Umbilical cord (tissue), 2 donors: ENCODE results near the gene PIGB. TPM values are rescaled to one million over a fixed set of nuclear protein-coding genes. Genes with fewer than 3 reads are reported as not detected.
A peak's percentile ranks its signal among the peaks of the same experiment; 100 is the strongest.
"Not testable (repeated sequence)": the region's sequence is repeated elsewhere in the genome, so short reads cannot be mapped to it uniquely, and the experiment has no call there.

Source experiments
- DNase-seq: peaks from one replicate; pipeline ENCODE4 v3.0.0-alpha.2; 2015; ENCODE audit warnings: low spot score
- total RNA-seq: library from RNA; depleted of rRNA; stranded (reverse); fragments of >200 nt; gene quantifications from one replicate; pipeline ENCODE4 v1.2.3, GENCODE V29; 2014; ENCODE audit warnings: low replicate concordance; ENCODE audit not compliant: insufficient read depth

The PIGB gene
- total RNA-seq, 1 donor from 2014 or later = 14.7 TPM

- no peak for DNase-seq
These were observed 21.7 kb upstream of the PIGB start for GRCh38 chr15:55297315-55297714.

GRCh38 chr15:55302801-55303200 lies 16.2 kb upstream of the PIGB start:
- not testable (repeated sequence) for DNase-seq

DNA sequence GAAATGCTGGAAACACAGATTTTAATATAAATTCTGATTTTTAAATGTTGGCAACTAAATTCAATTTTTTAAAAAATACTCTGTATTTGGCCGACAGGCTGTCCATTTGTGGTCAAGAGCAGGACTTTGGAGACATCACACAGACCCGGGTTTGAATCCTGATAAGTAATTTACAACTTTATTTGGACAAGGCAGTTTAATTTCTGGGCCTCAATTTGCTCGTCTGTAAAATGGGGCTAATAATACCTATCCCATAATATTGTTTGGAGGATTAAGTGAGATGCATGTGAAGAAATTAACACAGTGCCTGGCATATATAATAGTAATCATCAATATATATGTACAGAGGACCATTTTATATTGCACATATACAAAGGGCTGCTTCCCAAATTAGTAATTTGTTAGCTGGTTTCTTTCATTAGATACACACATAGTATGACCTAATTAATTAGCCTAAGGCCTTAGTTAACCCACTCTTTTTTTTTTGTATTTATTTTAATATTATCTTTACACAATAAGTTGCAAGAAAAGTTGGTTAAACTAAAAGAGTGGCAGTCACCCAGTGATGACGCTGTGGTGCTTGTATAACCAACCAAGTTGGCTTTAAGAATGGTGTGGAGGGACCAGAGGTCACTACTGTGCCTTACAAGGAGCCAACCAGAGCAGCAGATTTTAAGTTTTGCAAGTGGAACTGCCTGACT lies 665 bp downstream of the PIGB start:
- DNase-seq = no peak

- DNase-seq = no peak
These were observed 1.2 kb downstream of the PIGB start for GRCh38 chr15:55320238-55320550.

GRCh38 chr15:55320963-55321362 lies 1.9 kb downstream of the PIGB start:
- no peak for DNase-seq

- no peak for DNase-seq
These were observed 3.4 kb downstream of the PIGB start for GRCh38 chr15:55322467-55322866.

DNA sequence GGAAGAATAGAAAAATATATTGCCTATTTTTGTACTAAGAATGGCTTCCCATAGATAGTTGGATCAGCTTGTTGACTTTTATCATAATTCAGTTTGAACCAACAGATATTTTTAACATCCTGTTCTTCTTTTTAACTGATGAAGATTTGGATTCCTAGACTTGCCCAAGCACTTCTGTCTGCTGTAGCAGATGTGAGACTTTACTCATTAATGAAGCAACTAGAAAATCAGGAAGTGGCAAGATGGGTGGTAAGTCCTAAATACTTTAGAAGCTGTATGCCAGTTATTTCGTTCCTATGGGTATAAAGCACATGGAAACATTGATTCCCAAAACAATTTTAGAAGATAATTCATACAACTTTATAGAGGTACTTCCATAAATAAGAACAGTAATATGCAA lies 8.4 kb downstream of the PIGB start:
- DNase-seq = no peak

- no peak for DNase-seq
These were observed 15.3 kb downstream of the PIGB start for GRCh38 chr15:55334371-55334770.

GRCh38 chr15:55334997-55335396 lies 16.0 kb downstream of the PIGB start:
- DNase-seq = no peak

GRCh38 chr15:55337160-55337559 lies 18.1 kb downstream of the PIGB start:
- DNase-seq = no peak

DNA sequence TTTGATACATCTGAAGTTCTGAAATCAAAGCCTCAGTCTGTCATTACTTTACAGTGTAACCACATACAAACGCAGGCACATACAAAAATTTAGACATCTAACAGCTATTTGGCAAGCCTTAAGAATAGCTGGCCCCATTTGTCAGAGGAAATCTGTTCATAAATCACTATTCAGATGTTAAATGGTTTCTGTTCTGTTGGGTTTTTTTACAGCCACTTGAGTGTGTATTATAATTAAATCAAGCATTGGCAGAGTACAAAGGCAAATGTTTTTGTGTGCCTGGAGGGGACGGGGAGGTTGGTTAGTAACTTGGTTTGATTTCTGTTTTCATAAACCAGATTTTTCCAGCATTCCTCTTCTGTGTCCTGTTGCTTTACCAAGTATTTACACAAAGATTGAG lies 24.1 kb downstream of the PIGB start:
- DNase-seq = peak; percentile 11

DNA sequence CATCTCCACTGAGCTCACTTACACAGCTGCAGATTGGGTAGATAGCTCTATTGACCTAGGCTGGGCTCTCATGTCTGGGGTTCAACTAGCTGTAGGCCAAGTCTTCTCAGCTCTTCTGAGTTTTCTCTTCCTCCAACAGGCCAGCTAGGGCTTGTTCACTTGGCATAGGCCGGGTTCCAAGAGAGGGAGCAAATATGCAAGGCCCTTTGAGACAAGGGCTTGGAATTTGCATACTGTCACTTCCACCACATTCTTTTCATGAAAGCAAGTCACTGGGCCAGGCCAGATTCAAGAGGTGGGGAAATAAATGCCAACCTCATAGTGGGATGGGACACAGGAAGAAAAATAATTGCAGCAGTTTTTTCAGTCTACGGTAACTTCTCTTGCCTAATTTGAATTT lies 25.2 kb downstream of the PIGB start:
- DNase-seq = no peak

- DNase-seq = no peak
These were observed 29.3 kb downstream of the PIGB start for GRCh38 chr15:55348281-55348778.

DNA sequence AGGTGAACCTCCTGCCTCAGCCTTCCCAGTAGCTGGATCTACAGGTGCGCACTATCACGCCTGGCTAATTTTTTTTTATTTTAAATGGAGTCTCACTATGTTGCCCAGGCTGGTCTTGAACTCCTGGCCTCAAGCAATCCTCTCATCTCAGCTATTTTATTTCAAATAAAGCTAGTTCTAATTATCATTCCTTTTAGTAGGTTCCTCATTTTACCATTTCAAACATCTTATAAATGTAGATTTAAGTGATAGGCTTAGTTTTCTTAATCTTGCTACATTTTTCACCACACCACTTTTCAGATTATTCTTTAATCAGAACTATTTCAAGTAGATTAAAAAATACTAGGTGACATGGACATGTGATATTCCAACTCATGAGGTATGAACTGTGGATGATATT lies 30.3 kb downstream of the PIGB start:
- no peak for DNase-seq

DNA sequence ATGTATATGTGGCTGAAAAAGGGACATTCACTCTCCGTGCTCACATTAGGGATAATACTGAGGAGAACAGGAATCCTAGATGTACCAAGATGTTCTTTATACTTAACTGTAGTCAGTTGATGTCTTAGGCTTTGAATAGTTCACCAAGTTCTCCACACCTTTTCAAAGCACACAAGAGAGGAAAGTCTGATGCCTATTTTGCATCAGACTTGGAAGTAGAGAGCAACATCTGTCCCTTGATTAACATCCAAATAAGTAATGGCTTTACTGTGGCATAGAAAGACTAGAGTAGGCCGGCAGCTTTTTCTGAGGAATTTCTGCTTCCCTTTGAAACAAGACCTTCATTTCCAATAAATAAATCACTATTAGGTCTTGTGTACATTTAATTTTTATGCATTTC lies 34.0 kb downstream of the PIGB start:
- no peak for DNase-seq

DNA sequence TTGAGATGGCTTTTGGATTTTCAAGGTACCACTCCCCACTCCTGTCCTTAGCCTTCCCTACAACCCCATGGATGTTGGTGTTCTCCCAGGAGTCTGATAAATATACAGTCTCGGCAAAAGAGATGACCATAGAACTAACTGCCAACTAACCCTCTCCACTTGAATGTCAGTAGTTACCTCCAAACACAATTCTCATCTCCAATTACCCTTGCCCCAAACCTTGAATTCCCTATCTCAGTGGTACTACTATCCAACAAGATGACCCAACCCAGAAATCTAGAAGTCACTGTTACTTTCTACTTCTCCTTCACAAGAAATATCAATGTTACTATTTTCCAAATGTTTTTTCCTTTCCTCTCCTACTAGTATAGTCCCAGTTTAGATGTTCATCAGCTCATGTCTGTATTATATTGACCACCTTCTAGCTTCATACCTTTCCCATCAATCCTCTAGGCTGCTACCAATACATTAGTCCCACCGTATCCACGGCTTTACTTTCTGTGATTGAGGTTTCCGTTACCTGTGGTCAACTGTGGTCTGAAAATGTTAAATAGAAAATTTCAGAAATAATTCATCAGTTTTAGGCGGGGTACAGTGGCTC lies 38.1 kb downstream of the PIGB start:
- no peak for DNase-seq

DNA sequence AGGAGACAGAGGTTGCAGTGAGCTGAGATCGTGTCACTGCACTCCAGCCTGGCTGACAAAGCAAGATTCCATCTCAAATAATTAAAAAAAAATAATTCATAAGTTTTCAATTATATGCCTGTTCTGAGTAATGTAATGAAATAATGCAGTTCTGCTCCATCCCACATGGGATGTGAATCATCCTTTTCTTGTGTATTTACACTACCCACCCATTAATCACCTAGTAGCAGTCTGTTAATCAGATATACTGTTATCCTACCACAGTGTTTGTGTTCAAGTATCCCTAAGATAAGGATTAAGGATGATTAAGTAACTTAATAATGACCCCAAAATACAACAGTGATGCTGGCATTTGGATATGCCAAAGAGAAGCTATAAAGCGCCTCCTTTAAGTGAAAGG lies 38.8 kb downstream of the PIGB start:
- DNase-seq = no peak

DNA sequence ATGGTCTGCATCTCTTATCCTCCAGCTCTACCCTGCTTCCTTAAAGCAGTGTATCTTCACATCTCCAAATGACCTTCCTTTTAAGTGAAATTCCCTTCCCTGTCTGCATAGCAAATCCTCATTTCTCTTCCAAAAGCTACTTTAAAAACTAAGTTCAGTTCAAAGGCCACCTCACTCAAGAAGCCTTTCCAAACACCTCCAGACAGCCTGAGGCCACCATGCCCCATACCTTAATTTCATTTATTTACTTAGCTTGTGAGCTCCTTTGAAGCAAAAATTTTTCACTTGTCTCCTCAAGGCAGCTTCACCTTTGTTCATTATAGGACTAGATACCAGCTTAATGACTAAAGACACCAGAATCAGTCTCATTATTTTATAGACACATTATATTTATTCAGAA lies 39.4 kb downstream of the PIGB start:
- no peak for DNase-seq

- DNase-seq = no peak
These were observed 41.2 kb downstream of the PIGB start for GRCh38 chr15:55360256-55360655.

DNA sequence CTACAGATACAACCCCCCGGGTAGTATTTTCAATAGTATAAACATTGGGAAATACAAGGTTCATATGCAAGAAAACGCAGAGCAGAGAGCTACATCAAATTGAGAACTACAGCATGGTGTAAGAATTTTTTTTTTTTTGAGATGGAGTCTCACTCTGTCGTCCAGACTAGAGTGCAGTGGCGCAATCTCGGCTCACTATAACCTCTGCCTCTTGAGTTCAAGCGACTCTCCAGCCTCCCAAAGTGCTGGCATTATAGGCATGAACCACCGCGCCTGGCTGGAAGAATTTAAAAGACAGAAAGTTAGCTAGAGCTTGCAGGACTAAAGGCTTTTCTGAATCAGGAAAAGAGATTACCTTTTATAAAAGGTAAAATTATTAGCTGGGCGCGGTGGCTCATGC lies 42.0 kb downstream of the PIGB start:
- no peak for DNase-seq

DNA sequence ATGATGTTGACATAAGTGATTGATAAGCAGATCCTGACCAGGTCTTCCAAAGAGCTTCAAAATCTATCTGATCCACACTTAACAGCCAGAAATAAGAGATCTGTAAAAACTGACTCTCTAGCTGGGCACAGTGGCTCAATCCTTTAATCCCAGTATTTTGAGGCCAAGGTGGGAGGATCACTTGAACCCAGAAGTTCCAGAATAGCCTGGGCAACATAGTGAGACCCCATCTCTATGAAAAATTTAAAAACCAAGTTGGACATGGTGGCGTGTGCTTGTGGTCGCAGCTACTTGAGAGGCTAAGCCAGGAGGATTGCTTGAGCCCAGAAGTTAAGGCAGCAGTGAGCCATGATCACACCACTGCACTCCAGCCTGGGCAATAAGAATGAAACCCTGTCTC lies 43.6 kb downstream of the PIGB start:
- DNase-seq = no peak

GRCh38 chr15:55366981-55367380 lies 48.0 kb downstream of the PIGB start:
- no peak for DNase-seq

DNA sequence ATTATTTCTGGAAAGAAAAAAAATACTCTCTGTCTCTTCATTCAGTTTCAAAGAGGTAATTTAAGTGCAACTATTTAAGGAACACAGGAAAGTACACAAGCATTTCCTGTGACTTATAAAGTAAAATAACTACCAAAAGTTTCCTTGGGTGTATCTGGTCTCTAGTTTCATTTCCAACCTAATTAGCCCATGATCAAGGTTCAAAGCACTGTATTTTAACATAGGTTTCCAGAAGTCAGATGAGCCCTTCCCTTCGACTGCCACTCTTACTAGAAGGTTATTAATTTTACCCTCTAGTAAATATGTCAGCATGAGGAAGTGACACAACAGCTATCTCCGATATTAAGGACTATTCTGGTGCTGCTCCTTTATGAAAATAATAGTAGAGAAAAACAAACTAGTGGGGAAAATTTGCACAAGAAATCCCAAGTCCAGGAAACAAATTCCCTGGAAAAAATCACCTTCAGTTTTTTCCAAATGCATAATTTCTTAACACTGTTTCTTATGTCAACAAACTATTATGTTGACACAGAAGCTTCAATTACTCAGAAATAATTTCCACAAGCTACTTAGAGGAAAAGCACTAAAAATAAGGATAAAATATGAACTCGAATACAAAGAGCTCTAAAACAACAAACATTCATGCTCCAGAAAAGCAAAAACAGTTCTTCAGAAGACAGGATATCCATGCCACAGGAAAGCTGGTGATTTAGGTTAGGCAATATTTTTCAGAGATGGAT lies 53.8 kb downstream of the PIGB start:
- no peak for DNase-seq
